ENCODE measurements around the gene NLGN1.

DNA sequence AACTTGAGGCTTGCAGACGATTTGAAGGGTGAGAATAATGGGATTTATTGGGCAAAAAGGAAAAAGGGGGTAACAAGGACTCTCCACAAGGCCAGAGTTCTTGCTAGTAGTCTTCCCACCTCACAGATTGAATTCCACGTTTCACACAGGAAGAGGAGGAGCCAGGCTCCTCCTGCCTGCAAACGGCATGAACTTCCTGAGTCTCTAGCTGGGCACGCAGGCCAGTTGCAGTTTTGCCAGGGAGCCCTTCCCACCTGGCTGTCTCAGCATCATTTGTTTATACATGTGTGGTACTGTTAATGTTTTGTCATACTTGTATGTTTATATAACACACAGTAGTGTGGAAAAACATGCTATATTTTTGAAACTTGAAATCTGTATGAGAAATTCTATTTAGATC is 155.0 kb downstream of the NLGN1 start:
- TF ChIP-seq, protein P1, sequence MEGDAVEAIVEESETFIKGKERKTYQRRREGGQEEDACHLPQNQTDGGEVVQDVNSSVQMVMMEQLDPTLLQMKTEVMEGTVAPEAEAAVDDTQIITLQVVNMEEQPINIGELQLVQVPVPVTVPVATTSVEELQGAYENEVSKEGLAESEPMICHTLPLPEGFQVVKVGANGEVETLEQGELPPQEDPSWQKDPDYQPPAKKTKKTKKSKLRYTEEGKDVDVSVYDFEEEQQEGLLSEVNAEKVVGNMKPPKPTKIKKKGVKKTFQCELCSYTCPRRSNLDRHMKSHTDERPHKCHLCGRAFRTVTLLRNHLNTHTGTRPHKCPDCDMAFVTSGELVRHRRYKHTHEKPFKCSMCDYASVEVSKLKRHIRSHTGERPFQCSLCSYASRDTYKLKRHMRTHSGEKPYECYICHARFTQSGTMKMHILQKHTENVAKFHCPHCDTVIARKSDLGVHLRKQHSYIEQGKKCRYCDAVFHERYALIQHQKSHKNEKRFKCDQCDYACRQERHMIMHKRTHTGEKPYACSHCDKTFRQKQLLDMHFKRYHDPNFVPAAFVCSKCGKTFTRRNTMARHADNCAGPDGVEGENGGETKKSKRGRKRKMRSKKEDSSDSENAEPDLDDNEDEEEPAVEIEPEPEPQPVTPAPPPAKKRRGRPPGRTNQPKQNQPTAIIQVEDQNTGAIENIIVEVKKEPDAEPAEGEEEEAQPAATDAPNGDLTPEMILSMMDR (IDR thresholded peaks at IDR 0.05): no peak
- TF ChIP-seq POLR2A (IDR thresholded peaks at IDR 0.05): no peak

All from heart left ventricle (tissue), 13 donors.